NCI-H1092 treated with DMSO at 0.1 percent for 48 hours (cell line): ENCODE data around the gene CTNNA2.

Experiments
- DNase-seq: peaks from one replicate; lab custom pipeline; 2025; lab: John Stamatoyannopoulos, UW

Gene CTNNA2

GRCh38 chr2:79612999-79613398, 100.1 kb downstream of the CTNNA2 start:
- DNase-seq, result no peak

GRCh38 chr2:79619442-79619841, 106.6 kb downstream of the CTNNA2 start:
- DNase-seq, result no peak

- no peak for DNase-seq
These were observed 107.1 kb downstream of the CTNNA2 start for GRCh38 chr2:79619976-79620375.

GRCh38 chr2:79620679-79621078, 107.8 kb downstream of the CTNNA2 start:
- DNase-seq, result no peak

GRCh38 chr2:79621252-79621651, 108.4 kb downstream of the CTNNA2 start:
- no peak for DNase-seq

GRCh38 chr2:79621755-79622154, 108.9 kb downstream of the CTNNA2 start:
- no peak for DNase-seq

- DNase-seq, result no peak
These were observed 109.7 kb downstream of the CTNNA2 start for GRCh38 chr2:79622508-79622907.

GRCh38 chr2:79627237-79627636, 114.4 kb downstream of the CTNNA2 start:
- DNase-seq, result no peak

GRCh38 chr2:79630060-79630459, 117.2 kb downstream of the CTNNA2 start:
- DNase-seq, result no peak

GRCh38 chr2:79630972-79631557, 118.2 kb downstream of the CTNNA2 start:
- no peak for DNase-seq

GRCh38 chr2:79638410-79638809, 125.6 kb downstream of the CTNNA2 start:
- DNase-seq, result peak; percentile 6

GRCh38 chr2:79638954-79639353, 126.1 kb downstream of the CTNNA2 start:
- peak; percentile 5 for DNase-seq

- DNase-seq, result no peak
These were observed 127.2 kb downstream of the CTNNA2 start for GRCh38 chr2:79640001-79640400.

GRCh38 chr2:79649531-79649930, 136.7 kb downstream of the CTNNA2 start:
- DNase-seq, result no peak

GRCh38 chr2:79660557-79660956, 147.7 kb downstream of the CTNNA2 start:
- no peak for DNase-seq

GRCh38 chr2:79665091-79665490, 152.2 kb downstream of the CTNNA2 start:
- DNase-seq, result no peak

- DNase-seq, result no peak
These were observed 153.6 kb downstream of the CTNNA2 start for GRCh38 chr2:79666430-79666829.

- DNase-seq, result no peak
These were observed 156.9 kb downstream of the CTNNA2 start for GRCh38 chr2:79669714-79670113.

- no peak for DNase-seq
These were observed 157.3 kb downstream of the CTNNA2 start for GRCh38 chr2:79670198-79670597.

GRCh38 chr2:79686884-79687283, 174.0 kb downstream of the CTNNA2 start:
- no peak for DNase-seq

- DNase-seq, result no peak
These were observed 182.4 kb downstream of the CTNNA2 start for GRCh38 chr2:79695248-79695647.

GRCh38 chr2:79697200-79697599, 184.3 kb downstream of the CTNNA2 start:
- DNase-seq, result no peak

- DNase-seq, result no peak
These were observed 187.8 kb downstream of the CTNNA2 start for GRCh38 chr2:79700651-79701050.

- peak; percentile 2 for DNase-seq
These were observed 190.1 kb downstream of the CTNNA2 start for GRCh38 chr2:79702905-79703304.

- DNase-seq, result no peak
These were observed 198.2 kb downstream of the CTNNA2 start for GRCh38 chr2:79711098-79711497.
